ENCODE measurements around the gene FAM53A. TPM values are rescaled to one million over a fixed set of nuclear protein-coding genes. Genes with fewer than 3 reads are reported as not detected.

Gene FAM53A
- total and polyA plus RNA-seq, 2 experiments from 2014 or later = 4.7 to 6.8 TPM

DNA sequence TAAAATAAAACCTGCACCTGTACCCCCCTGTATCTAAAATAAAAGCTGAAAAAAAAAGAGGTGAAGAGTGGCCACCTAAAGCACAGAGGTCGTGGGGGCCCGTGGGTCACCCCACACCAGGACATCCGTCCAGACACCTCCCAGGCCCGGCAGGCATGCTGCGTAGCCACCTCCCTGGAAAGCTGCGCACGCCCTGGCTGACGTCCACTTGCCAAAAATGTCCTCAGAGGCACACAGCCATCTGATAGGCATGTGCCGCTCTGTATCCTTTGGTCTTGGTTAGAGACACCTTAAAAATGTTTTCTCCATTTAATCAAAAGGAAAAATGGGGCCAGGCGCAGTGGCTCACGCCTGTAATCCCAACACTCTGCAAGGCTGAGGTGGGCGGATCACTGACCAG is 17.7 kb downstream of the FAM53A start:
- Histone ChIP-seq H3K4me2 (no peak overlapping the region), H2AFZ (no peak overlapping the region), H3K79me2 (no peaks in the 10 kb centered on the region), H3K27me3 (no peaks in the 10 kb centered on the region), H3K27ac (no peak overlapping the region), H3K36me3 (replicated peaks; ENCODE audit: insufficient read depth, low read depth) (no peaks in the 10 kb centered on the region), H3K4me3 (no peak overlapping the region), H4K20me1 (ENCODE audit: insufficient read depth, poor library complexity, severe bottlenecking) (no peaks in the 10 kb centered on the region), H3K4me1 (ENCODE audit: insufficient read depth) (no peaks in the 10 kb centered on the region), H3K9me2 (replicated peaks; ENCODE audit: insufficient read depth) (no peaks in the 10 kb centered on the region), H3K9me3 (ENCODE audit: low read depth) (no peaks in the 10 kb centered on the region)
- no peak for TF ChIP-seq EZH2 (IDR thresholded peaks at IDR 0.05; ENCODE audit: borderline replicate concordance)
- TF ChIP-seq EZH2phosphoT487 (IDR thresholded peaks at IDR 0.05; ENCODE audit: low read depth, severe bottlenecking, unreplicated experiment) = no peak
- TF ChIP-seq CTCF (IDR thresholded peaks at IDR 0.05; ENCODE audit: poor library complexity) = no peak
- WGBS (ENCODE audit: low lambda C conversion rate, missing lambda C conversion rate) = 89% methylated on average over 12 of the region's 12 CpGs
- no peak for DNase-seq (ENCODE audit: low spot score)

- H2AFZ ChIP-seq = no peak overlapping the region
- H3K79me2 ChIP-seq = no peaks in the 10 kb centered on the region
- DNase-seq (ENCODE audit: low spot score) = no peak
- no peaks in the 10 kb centered on the region for H3K27me3 ChIP-seq
- H3K36me3 ChIP-seq (replicated peaks; ENCODE audit: insufficient read depth, low read depth) = no peaks in the 10 kb centered on the region
- H3K4me3 ChIP-seq = no peak overlapping the region
- H3K9me2 ChIP-seq (replicated peaks; ENCODE audit: insufficient read depth) = no peaks in the 10 kb centered on the region
- WGBS (ENCODE audit: low lambda C conversion rate, missing lambda C conversion rate) = 89% methylated on average over 8 of the region's 8 CpGs
- H3K4me1 ChIP-seq (ENCODE audit: insufficient read depth) = no peaks in the 10 kb centered on the region
- no peak overlapping the region for H3K27ac ChIP-seq
- no peaks in the 10 kb centered on the region for H3K9me3 ChIP-seq (ENCODE audit: low read depth)
- H3K4me2 ChIP-seq = no peak overlapping the region
- TF ChIP-seq EZH2phosphoT487 (IDR thresholded peaks at IDR 0.05; ENCODE audit: low read depth, severe bottlenecking, unreplicated experiment) = no peak
- no peak for TF ChIP-seq CTCF (IDR thresholded peaks at IDR 0.05; ENCODE audit: poor library complexity)
- TF ChIP-seq EZH2 (IDR thresholded peaks at IDR 0.05; ENCODE audit: borderline replicate concordance) = no peak
- no peaks in the 10 kb centered on the region for H4K20me1 ChIP-seq (ENCODE audit: insufficient read depth, poor library complexity, severe bottlenecking)
These were observed 20.0 kb downstream of the FAM53A start for GRCh38 chr4:1664141-1664540.

- no peak for DNase-seq (ENCODE audit: low spot score)
- Histone ChIP-seq H3K27ac (no peak overlapping the region), H3K27me3 (no peaks in the 10 kb centered on the region), H3K4me3 (no peak overlapping the region), H3K79me2 (no peaks in the 10 kb centered on the region), H3K9me3 (ENCODE audit: low read depth) (no peaks in the 10 kb centered on the region), H2AFZ (no peak overlapping the region), H3K4me2 (no peak overlapping the region), H3K4me1 (ENCODE audit: insufficient read depth) (no peaks in the 10 kb centered on the region), H4K20me1 (ENCODE audit: insufficient read depth, poor library complexity, severe bottlenecking) (no peaks in the 10 kb centered on the region), H3K9me2 (replicated peaks; ENCODE audit: insufficient read depth) (no peaks in the 10 kb centered on the region), H3K36me3 (replicated peaks; ENCODE audit: insufficient read depth, low read depth) (no peaks in the 10 kb centered on the region)
- 99% methylated on average over 5 of the region's 5 CpGs for WGBS (ENCODE audit: low lambda C conversion rate, missing lambda C conversion rate)
- TF ChIP-seq EZH2 (IDR thresholded peaks at IDR 0.05; ENCODE audit: borderline replicate concordance) = no peak
- no peak for TF ChIP-seq CTCF (IDR thresholded peaks at IDR 0.05; ENCODE audit: poor library complexity)
- TF ChIP-seq EZH2phosphoT487 (IDR thresholded peaks at IDR 0.05; ENCODE audit: low read depth, severe bottlenecking, unreplicated experiment) = no peak
These were observed 20.6 kb downstream of the FAM53A start for GRCh38 chr4:1663549-1663948.

- H3K27ac ChIP-seq = no peak overlapping the region
- H3K36me3 ChIP-seq (replicated peaks; ENCODE audit: insufficient read depth, low read depth) = no peaks in the 10 kb centered on the region
- H2AFZ ChIP-seq = no peak overlapping the region
- 89% methylated on average over 14 of the region's 14 CpGs for whole genome bisulfite sequencing (ENCODE audit: low lambda C conversion rate, missing lambda C conversion rate)
- H4K20me1 ChIP-seq (ENCODE audit: insufficient read depth, poor library complexity, severe bottlenecking) = no peaks in the 10 kb centered on the region
- no peak overlapping the region for H3K4me3 ChIP-seq
- H3K4me1 ChIP-seq (ENCODE audit: insufficient read depth) = no peaks in the 10 kb centered on the region
- DNase-seq (ENCODE audit: low spot score) = no peak
- H3K9me3 ChIP-seq (ENCODE audit: low read depth) = no peaks in the 10 kb centered on the region
- H3K27me3 ChIP-seq = no peaks in the 10 kb centered on the region
- H3K79me2 ChIP-seq = no peaks in the 10 kb centered on the region
- TF ChIP-seq CTCF (IDR thresholded peaks at IDR 0.05; ENCODE audit: poor library complexity) (no peak), EZH2 (IDR thresholded peaks at IDR 0.05; ENCODE audit: borderline replicate concordance) (no peak), EZH2phosphoT487 (IDR thresholded peaks at IDR 0.05; ENCODE audit: low read depth, severe bottlenecking, unreplicated experiment) (no peak)
- H3K4me2 ChIP-seq = no peak overlapping the region
- no peaks in the 10 kb centered on the region for H3K9me2 ChIP-seq (replicated peaks; ENCODE audit: insufficient read depth)
These were observed 22.4 kb downstream of the FAM53A start for GRCh38 chr4:1661695-1662094.
